Activated CD8-positive, alpha-beta memory T cell treated with anti-CD3 and anti-CD28 coated beads for 48 hours (primary cell): Measurements from ENCODE around the gene UBE3D.
A peak's percentile ranks its signal among the peaks of the same experiment; 100 is the strongest.

Experiments
- DNase-seq, 3 experiments: peaks; one replicate each; pipeline ENCODE4 v3.0.0-alpha.2; 2020; ENCODE audit warnings: low read depth in 2 of 3, low spot score in 2 of 3

The UBE3D gene, protein sequence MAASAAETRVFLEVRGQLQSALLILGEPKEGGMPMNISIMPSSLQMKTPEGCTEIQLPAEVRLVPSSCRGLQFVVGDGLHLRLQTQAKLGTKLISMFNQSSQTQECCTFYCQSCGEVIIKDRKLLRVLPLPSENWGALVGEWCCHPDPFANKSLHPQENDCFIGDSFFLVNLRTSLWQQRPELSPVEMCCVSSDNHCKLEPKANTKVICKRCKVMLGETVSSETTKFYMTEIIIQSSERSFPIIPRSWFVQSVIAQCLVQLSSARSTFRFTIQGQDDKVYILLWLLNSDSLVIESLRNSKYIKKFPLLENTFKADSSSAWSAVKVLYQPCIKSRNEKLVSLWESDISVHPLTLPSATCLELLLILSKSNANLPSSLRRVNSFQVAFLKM

GRCh38 chr6:83065511-83066192 is at the start of gene UBE3D:
Gene UBE3D (minus strand): TSS chr6:83065841. CDS start chr6:83065718, 123 bp downstream.
- peak; percentile 84 to 96 (median 96) for DNase-seq

- DNase-seq: no peak
Observed at GRCh38 chr6:83114164-83114563, 48.5 kb upstream of the UBE3D start.

DNA sequence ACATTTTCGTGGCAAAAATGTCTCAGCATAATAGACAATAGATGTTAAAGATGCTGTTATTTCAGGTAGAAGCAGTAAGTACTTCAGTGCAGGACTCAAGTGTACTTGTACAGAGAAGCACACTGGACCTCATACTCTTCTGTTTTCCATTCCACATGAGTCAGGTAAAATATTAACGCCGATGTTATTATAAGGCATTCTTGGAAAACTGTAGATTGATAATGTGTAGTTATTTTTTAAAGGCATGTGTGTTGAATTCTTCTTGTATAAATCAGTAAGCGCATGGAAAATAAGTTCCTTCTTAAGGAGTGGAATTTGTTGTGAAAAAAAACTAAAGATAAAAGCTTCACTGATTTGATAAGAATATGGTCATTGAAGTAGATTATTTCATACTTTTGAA is 47.6 kb upstream of the UBE3D start:
- DNase-seq: no peak

- no peak for DNase-seq
Observed at GRCh38 chr6:83108378-83108777, 42.7 kb upstream of the UBE3D start.

GRCh38 chr6:83098589-83098988 is 32.9 kb upstream of the UBE3D start:
- DNase-seq: no peak

- no peak for DNase-seq
Observed at GRCh38 chr6:83097675-83098074, 32.0 kb upstream of the UBE3D start.

DNA sequence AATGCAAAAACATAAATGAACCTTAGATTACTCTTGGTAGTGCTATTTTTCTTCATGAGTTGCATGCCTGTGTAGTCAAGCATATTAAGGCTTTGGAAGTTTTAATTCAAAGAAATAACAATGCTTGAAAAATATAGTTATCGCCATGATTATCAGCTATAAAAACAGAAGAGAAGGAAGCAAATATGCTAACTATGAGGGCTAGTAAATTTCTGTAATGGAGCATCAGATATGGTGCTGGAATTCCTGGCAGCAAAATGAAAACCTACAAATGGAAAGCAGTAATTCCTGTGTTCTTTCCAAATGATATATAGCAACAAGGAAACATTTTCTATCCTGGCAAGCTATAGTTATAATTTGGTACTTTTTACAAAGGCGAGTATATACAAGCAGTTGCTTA is 31.6 kb upstream of the UBE3D start:
- DNase-seq: no peak

DNA sequence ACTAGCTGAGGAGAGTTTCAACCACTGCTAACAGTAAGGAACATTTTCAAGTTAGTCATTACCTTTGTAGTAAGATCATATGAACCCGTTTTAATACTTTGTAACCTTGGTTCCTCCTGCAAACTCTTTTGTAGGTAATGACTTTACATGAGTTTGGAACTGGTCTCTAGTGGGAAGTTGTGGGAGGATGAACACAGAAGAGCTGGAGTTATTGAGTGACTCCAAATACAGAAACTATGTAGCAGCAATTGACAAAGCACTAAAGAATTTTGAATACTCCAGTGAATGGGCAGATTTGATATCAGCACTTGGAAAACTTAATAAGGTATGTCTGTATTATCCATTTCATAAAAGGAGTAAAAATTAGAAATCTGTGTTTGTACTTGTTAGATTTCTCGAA is 31.1 kb upstream of the UBE3D start:
- no peak for DNase-seq

GRCh38 chr6:83092756-83093399 is 27.2 kb upstream of the UBE3D start:
- no peak for DNase-seq

DNA sequence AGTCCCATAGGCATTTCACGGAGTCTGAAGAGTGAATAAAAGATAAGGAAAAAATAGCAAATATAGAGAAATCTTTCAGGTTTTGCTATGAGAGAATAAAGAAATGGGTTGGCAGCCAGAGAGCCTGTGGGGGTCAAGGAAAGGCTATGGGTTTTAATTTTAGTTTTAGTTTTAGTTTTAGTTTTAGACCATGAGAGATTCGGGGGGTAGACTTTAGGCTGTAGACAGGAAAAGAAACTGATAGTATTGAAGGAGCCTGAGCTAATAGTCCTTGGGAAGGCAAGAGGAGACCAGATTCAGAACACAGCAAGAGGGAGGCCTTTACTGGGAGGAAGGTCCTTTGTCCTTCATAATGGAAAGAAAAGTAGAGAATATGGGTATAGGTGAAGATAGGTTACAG is 21.1 kb upstream of the UBE3D start:
- no peak for DNase-seq

DNA sequence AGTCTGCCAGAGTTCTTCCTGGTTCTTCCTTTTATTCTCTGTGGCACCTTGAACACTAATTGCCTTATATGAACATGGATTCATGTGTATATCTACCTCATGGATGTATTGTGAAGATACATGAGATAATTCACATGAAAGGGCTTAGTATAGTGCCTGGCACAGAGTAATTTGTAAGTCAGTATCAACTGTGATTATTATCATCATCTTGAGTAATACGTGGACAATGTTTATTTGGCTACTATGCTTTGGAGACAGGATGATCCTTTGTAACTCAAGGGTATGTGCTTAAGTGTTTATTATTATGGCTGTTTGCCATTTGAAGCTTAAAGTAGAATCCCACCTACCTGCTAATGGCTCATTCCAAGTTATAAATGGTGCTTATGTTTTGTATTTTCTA is 17.8 kb upstream of the UBE3D start:
- no peak for DNase-seq

DNA sequence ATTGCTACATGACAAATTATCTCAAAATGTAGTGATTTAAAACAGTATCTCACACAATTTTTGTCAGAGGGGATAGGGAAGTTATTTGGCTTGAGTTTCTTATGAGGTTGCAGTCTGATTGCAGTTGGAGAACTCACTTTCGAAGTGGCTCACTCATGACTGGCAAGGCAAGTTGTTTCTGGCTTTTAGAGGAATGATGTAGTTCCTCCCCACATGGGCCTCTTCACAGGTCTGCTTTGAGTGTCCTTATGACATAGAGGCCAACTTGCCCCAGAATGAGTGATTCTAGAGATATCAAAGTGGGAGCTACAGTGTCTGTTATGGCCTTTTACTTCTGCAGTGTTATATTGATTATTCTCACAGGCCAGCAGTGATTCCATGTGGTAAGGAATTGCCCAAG is 8.0 kb upstream of the UBE3D start:
- no peak for DNase-seq

GRCh38 chr6:83072726-83073125 is 7.1 kb upstream of the UBE3D start:
- no peak for DNase-seq

DNA sequence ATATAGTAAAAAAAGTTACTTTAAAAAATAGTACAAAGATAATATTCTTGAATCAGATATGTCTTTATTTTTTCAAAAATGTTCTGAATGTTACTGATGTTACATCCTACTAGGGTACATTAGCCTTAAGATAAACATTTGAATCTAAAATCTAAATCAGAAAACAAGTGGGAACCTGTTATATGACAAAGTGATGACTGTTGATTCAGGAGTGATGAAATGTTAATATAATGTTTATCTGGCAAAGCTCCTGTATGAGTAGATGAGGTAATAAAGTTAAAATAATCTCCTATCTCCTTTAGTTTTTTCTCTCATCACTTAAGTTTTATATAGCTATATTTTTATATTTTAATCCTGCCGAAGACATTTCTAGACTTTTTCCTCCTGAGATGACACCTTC is 6.1 kb upstream of the UBE3D start:
- no peak for DNase-seq

DNA sequence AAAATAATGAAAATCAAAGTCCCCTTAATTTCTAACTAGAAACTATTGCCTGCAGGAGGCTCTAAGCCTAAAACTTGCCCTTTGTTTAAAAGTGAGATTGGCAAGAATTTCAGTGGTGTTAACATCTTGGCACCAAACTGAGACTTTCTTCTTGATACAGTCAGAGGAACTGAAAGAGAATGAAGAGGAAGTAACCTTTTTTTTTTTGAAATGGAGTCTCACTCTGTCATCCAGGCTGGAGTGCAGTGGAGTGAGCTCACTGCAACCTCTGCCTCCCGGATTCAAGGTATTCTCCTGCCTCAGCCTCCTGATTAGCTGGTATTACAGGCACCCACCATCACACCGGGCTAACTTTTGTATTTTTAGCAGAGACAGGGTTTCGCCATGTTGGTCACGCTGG is 5.4 kb upstream of the UBE3D start:
- DNase-seq: no peak

- no peak for DNase-seq
Observed at GRCh38 chr6:83069633-83070032, 4.0 kb upstream of the UBE3D start.

GRCh38 chr6:83068616-83069015 is 3.0 kb upstream of the UBE3D start:
- no peak for DNase-seq

DNA sequence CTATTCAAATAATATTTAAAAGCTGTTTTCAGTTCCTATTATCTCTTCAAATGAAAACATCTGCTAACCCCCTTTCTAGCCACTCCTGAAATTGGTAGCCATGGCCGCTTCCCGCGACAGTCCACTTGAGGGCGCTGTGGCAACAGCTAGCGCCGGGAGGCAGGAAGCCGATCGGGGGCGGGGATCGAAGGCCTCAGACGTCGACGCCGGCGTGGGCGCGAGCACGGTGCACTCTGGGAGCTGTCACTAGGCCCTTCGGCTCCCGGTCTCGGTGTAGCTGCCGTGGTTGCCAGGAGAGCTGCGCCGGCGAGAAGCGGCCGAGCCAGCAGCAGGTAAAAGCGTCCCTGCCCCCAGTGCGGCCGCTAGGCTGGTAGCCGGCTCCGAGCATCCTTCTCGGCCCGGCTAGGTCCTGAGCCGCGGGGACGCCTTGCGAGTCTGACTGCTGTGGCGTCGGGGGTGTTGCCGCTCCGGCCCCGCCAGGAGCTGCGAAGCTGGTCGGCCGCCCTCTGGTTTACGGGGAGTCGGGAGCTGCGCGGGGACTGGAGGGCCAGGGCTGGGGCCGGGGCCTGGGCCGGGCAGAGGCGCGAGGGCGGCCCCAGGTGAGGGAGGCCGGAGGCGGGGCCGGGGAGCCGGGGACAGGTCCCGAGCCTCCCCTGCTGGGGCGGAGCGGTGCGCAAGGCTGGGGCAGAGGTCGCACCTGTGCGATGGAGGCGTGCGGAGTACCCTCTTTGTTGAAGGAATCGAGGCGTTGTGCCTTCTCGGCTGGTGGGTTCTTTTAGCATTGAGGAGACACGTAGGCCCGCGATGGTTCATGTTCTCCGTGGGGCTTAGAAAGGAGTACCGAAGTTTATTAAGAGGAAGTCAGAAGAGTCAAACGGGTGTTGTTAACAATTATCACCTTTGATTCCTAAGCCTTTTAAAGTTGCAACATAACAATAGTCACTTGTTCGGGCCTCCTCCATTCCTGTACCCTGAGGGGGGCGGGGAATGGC is 2.1 kb upstream of the UBE3D start, which contains the start of gene DOP1A:
Gene DOP1A (plus strand): TSS at position 224 of the 992 bp plus-strand sequence. CDS start 29,307 bp downstream, outside the sequence.
- peak; percentile 86 to 94 (median 93) for DNase-seq

DNA sequence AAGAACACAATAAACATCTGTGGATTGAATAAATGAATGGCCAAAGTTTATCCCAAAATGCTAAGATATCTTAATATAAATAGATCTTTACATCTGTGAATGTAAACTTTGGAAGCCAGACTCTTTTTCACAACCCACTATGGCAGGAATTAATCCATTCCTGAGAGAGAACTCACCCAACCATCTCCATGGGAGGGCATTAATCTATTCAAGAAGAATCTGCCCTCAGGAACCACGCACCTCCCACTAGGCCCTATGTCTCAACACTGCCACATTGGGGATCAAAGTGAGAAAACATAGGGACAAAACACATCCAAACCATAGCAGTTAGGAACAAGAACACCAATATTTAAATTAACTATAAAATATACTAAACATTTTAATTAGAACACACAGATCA is 3.4 kb downstream of the UBE3D start:
- no peak for DNase-seq

- no peak for DNase-seq
Observed at GRCh38 chr6:83061190-83061589, 4.5 kb downstream of the UBE3D start.
